DMS79 treated with DMSO at 0.1 percent for 48 hours (cell line): Measurements from ENCODE around the gene CT45A6.
"Not testable (repeated sequence)": the region's sequence is repeated elsewhere in the genome, so short reads cannot be mapped to it uniquely, and the experiment has no call there.

Source experiments
- DNase-seq: peaks from one replicate; lab custom pipeline; 2025; lab: John Stamatoyannopoulos, UW

Gene CT45A6

GRCh38 chrX:135802687-135803086, at the start of gene CT45A6:
Gene CT45A6 (minus strand): TSS chrX:135802787. CDS start chrX:135798993, 3,794 bp downstream.
- DNase-seq, result not testable (repeated sequence)

- DNase-seq, result not testable (repeated sequence)
Measured at GRCh38 chrX:135837180-135837579, 34.6 kb upstream of the CT45A6 start, which contains the start of gene CT45A7. Gene CT45A7 (minus strand): TSS chrX:135837280. CDS start chrX:135833533, 3,747 bp downstream.

GRCh38 chrX:135819912-135820311, 17.3 kb upstream of the CT45A6 start, which contains the start of gene CT45A2:
Gene CT45A2 (minus strand): TSS chrX:135820012. CDS start chrX:135816265, 3,747 bp downstream.
- not testable (repeated sequence) for DNase-seq

GRCh38 chrX:135785403-135785802, 17.2 kb downstream of the CT45A6 start, which contains the start of gene CT45A5:
Gene CT45A5 (minus strand): TSS chrX:135785503. CDS start chrX:135781729, 3,774 bp downstream.
- not testable (repeated sequence) for DNase-seq

GRCh38 chrX:135768091-135768490, 34.5 kb downstream of the CT45A6 start, which contains the start of gene CT45A3:
Gene CT45A3 (minus strand): TSS chrX:135768191. CDS start chrX:135764444, 3,747 bp downstream.
- DNase-seq, result not testable (repeated sequence)

GRCh38 chrX:135744739-135745138, 57.8 kb downstream of the CT45A6 start:
- DNase-seq, result not testable (repeated sequence)
